PC-3 (cell line): ENCODE results near the gene SNAI3. TPM values are rescaled to one million over a fixed set of nuclear protein-coding genes. Genes with fewer than 3 reads are reported as not detected.

Source experiments
- ATAC-seq: fragments of 200-7000 bp; cut with Tn5 transposase; 2 replicates; pipeline ENCODE4 v1.9.1; 2020; ENCODE audit warnings: mild to moderate bottlenecking, moderate library complexity
- BruUV-seq: library from RNA; stranded (reverse); fragments of 400-500 nt; replicated peaks from 2 replicates; lab custom pipeline; 2021; lab: Mats Ljungman, UMichigan
- CTCF ChIA-PET: fragments of 300-600 bp; sonication (Branson Sonifier 250); formaldehyde crosslinking; loops from one replicate; lab custom pipeline; 2022; ENCODE audit warnings: antibody characterized with exemption; lab: Charles Lee
- POLR2A ChIA-PET: fragments of 300-600 bp; sonication (Branson Sonifier 250); formaldehyde crosslinking; loops from one replicate; lab custom pipeline; 2022; ENCODE audit warnings: antibody characterized with exemption; ENCODE audit not compliant: unreplicated experiment; lab: Charles Lee
- DNase-seq: peaks from one replicate; pipeline ENCODE4 v3.0.0-alpha.2; 2015
- H2AFZ ChIP-seq: fragments of 300-600 bp; sonication (generic); 2 replicates; pipeline ENCODE4 v1.6.0; 2016; ENCODE audit warnings: antibody characterized with exemption, low read length
- H3F3A ChIP-seq: fragments of 300-600 bp; sonication (generic); one replicate; pipeline ENCODE4 v1.6.0; 2017; ENCODE audit warnings: antibody characterized with exemption, low read length, control low read depth, mild to moderate bottlenecking; ENCODE audit not compliant: unreplicated experiment
- H3K27ac ChIP-seq: fragments of 300-600 bp; sonication (generic); 2 replicates; pipeline ENCODE4 v1.5.1; 2016; ENCODE audit warnings: mild to moderate bottlenecking, low read length
- H3K27me3 ChIP-seq: fragments of 300-600 bp; sonication (generic); 2 replicates; pipeline ENCODE4 v1.6.1; 2016; ENCODE audit warnings: low read length, mixed read lengths
- H3K36me3 ChIP-seq: fragments of 300-600 bp; sonication (generic); 2 replicates; pipeline ENCODE4 v1.6.1; 2016; ENCODE audit warnings: low read depth, mixed run types, low read length, mixed read lengths
- H3K4me1 ChIP-seq: fragments of 300-600 bp; sonication (generic); 2 replicates; pipeline ENCODE4 v1.5.1; 2016; ENCODE audit warnings: low read length; ENCODE audit not compliant: insufficient read depth
- H3K4me2 ChIP-seq: fragments of 300-600 bp; sonication (generic); 2 replicates; pipeline ENCODE4 v1.6.0; 2016; ENCODE audit warnings: low read length
- H3K4me3 ChIP-seq: fragments of 300-600 bp; sonication (generic); 2 replicates; pipeline ENCODE4 v1.5.1; 2016; ENCODE audit warnings: mild to moderate bottlenecking, low read length, mixed read lengths
- H3K79me2 ChIP-seq: fragments of 300-600 bp; sonication (generic); 2 replicates; pipeline ENCODE4 v1.6.1; 2017; ENCODE audit warnings: low read length, mixed read lengths
- H3K9ac ChIP-seq: fragments of 300-600 bp; sonication (generic); 2 replicates; pipeline ENCODE4 v1.6.0; 2016; ENCODE audit warnings: mild to moderate bottlenecking, low read length
- H3K9me2 ChIP-seq: fragments of 300-600 bp; sonication (generic); replicated peaks from 2 replicates; pipeline ENCODE4 v1.6.1; 2016; ENCODE audit warnings: mixed run types, low read length, mixed read lengths
- H3K9me3 ChIP-seq: fragments of 300-600 bp; sonication (generic); 2 replicates; pipeline ENCODE4 v1.6.1; 2016; ENCODE audit warnings: low read length, mixed read lengths
- H4K20me1 ChIP-seq: fragments of 300-600 bp; sonication (generic); 2 replicates; pipeline ENCODE4 v1.6.1; 2016; ENCODE audit warnings: low read length, mixed read lengths
- EZH2 ChIP-seq: fragments of 300-600 bp; sonication (generic); IDR thresholded peaks from one replicate; pipeline ENCODE4 v1.6.1; 2017; ENCODE audit warnings: antibody characterized with exemption, mild to moderate bottlenecking, low read length; ENCODE audit not compliant: unreplicated experiment
- EZH2phosphoT487 ChIP-seq: fragments of 300-600 bp; sonication (generic); IDR thresholded peaks from 2 replicates; pipeline ENCODE4 v1.6.1; 2018; ENCODE audit warnings: mild to moderate bottlenecking, antibody characterized with exemption, low read length, borderline replicate concordance
- intact Hi-C: fragments of 100-400 bp; cut with micrococcal nuclease; formaldehyde crosslinking; loops from 2 replicates; pipeline ENCODE4 v1.9.0; 2023
- total RNA-seq: library from RNA; depleted of rRNA; stranded (reverse); fragments of >200 nt; gene quantifications from 2 replicates; pipeline ENCODE4 v1.2.3, GENCODE V29; 2014
- TF ChIP-seq, protein P1 (sequence below): fragments of 300-600 bp; sonication (generic); conservative IDR thresholded peaks from 2 replicates; pipeline ENCODE4 v1.5.1; 2017; ENCODE audit warnings: antibody characterized with exemption, low read depth, mild to moderate bottlenecking, low read length

SNAI3 gene
- total RNA-seq, 1 experiment from 2014 or later: 0.22 TPM

DNA sequence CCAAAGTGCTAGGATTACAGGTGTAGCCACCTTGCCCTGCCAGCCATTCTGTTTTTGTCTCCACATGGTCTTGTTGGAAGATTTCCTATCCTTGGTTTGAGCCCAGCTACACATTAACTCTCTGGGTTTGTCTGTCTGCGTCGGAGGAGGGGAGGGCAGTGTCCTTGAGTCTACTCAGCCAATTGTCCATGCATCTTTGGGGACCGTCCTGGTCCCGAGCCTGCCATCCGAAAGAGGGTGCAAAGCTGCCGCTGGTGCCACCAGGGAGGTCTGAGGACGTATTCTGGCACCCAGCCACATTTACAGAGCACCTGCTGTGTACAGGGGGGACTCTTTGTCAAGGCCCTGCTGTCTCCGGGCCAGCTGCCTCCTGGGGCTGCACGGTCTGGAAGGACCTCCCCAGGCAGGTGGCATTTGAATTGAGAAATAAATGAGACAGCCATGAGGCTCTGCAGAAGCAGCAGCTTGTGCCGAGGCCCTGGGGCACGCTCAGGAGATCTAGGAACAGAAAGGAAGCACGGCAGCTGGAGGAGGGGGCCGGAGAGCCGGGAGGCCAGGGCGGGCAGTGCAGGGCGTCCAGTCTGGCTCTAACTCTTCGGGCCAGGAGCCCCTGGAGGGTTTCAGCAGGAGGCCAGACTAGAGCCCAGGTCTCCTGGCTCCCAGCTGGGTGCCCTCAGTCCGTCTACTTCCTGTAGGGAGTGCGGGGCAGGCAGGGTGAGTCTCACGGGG is 36.9 kb downstream of the SNAI3 start:
- intact Hi-C loops: no loop called here
- TF ChIP-seq, protein P1, sequence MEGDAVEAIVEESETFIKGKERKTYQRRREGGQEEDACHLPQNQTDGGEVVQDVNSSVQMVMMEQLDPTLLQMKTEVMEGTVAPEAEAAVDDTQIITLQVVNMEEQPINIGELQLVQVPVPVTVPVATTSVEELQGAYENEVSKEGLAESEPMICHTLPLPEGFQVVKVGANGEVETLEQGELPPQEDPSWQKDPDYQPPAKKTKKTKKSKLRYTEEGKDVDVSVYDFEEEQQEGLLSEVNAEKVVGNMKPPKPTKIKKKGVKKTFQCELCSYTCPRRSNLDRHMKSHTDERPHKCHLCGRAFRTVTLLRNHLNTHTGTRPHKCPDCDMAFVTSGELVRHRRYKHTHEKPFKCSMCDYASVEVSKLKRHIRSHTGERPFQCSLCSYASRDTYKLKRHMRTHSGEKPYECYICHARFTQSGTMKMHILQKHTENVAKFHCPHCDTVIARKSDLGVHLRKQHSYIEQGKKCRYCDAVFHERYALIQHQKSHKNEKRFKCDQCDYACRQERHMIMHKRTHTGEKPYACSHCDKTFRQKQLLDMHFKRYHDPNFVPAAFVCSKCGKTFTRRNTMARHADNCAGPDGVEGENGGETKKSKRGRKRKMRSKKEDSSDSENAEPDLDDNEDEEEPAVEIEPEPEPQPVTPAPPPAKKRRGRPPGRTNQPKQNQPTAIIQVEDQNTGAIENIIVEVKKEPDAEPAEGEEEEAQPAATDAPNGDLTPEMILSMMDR: no peak
- TF ChIP-seq EZH2: no peak
- no peak for TF ChIP-seq EZH2phosphoT487
- DNase-seq (no peak), ATAC-seq (no peak)
- Histone ChIP-seq H3K79me2 (no peaks in the 10 kb centered on the region), H2AFZ (no peak overlapping the region), H3K27me3 (no peaks in the 10 kb centered on the region), H3F3A (no peaks in the 10 kb centered on the region), H3K4me2 (no peak overlapping the region), H3K9me3 (no peaks in the 10 kb centered on the region), H3K9ac (no peak overlapping the region), H3K9me2 (no peaks in the 10 kb centered on the region), H3K27ac (no peak overlapping the region), H3K4me3 (no peak overlapping the region), H3K4me1 (no peaks in the 10 kb centered on the region), H4K20me1 (no peaks in the 10 kb centered on the region), H3K36me3 (no peaks in the 10 kb centered on the region)
- BruUV-seq: no TSS peak
- ChIA-PET CTCF (no interaction called here), POLR2A (no interaction called here)

DNA sequence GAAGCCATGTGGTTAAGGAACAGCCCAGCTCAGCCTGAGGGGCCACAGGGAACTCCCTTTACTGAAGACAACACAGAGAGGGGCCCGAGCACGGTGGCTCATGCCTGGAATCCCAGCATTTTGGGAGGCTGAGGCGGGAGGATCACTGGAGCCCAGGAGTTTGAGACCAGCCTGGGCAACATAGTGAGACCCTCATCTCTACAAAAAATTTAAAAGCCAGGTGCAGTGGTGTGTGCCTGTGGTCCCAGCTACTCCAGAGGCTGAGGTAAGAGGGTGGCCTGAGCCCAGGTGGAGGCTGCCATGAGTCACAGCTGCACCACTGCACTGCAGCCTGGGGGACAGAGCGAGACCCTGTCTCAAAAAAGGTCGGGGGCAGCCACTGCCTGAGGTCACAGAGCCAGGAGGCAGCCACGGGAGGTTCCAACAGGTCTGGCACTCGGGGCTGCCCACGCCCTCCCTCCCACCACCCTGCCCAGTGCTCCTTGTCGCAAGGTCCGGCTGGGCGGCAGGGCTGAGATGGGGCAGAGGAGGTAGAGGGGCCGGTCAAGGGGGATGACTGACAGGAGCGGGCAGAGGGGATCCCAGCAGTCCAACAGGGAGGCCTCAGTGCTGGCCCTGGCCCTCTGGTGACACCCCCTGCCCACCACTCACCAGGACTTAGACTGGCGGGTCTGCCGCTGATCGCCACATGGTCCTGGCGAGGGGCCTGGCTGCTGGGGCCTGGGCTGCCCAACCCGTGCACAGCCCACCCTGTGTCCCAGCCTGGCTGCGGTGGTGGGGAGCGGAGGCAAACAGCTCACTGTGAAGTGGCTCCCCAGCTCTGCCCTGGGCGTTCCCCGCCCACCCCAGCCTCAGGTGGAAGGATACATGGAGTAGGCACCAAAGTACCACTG is 38.9 kb downstream of the SNAI3 start:
- H4K20me1 ChIP-seq: no peaks in the 10 kb centered on the region
- H3K27me3 ChIP-seq: no peaks in the 10 kb centered on the region
- H3K9me3 ChIP-seq: no peaks in the 10 kb centered on the region
- TF ChIP-seq EZH2: no peak
- TF ChIP-seq EZH2phosphoT487: no peak
- no peak overlapping the region for H3K4me2 ChIP-seq
- H3K27ac ChIP-seq: no peak overlapping the region
- no peak overlapping the region for H3K9ac ChIP-seq
- ATAC-seq (no peak), DNase-seq (no peak)
- CTCF ChIA-PET: no interaction called here
- POLR2A ChIA-PET: no interaction called here
- H3F3A ChIP-seq: no peaks in the 10 kb centered on the region
- no peak overlapping the region for H2AFZ ChIP-seq
- H3K9me2 ChIP-seq: no peaks in the 10 kb centered on the region
- no peaks in the 10 kb centered on the region for H3K79me2 ChIP-seq
- no TSS peak for BruUV-seq
- no peaks in the 10 kb centered on the region for H3K36me3 ChIP-seq
- H3K4me3 ChIP-seq: no peak overlapping the region
- intact Hi-C loops: no loop called here
- H3K4me1 ChIP-seq: no peaks in the 10 kb centered on the region

DNA sequence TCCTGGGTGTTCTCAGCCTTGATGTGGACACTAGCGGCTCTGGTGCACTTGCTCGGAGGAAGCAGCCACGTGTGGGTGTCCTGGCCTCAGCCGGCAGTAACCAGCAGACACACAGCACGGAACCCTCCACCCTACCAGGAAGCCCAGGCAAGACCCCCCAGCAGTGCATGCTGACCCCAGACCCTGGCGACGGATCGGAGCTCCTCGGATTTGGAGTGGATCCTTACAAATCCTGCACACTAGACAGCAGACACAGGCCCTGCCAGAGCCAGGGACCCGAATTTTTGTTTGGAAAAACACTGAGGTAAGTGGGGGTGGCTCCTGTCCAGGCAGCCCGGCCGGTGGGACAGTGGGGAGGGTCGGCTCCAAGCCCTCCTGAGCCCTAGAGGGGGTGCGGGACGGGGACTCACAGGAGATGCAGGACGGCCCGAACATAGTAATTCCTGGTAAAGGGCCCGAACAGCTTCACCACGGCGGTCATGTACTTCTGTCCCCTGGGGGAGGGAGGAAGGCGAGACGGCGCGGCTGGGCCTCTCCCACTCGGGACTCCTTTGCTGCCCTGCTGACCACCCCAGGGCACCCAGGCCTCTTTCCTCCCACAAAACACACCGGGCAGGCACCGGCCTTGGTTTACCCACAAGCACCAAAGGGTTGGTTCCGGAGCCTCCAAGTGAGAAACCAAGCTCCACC is 39.8 kb downstream of the SNAI3 start:
- no peaks in the 10 kb centered on the region for H3K36me3 ChIP-seq
- no peaks in the 10 kb centered on the region for H3K9me3 ChIP-seq
- intact Hi-C loops: no loop called here
- no peak overlapping the region for H3K9ac ChIP-seq
- no peaks in the 10 kb centered on the region for H3F3A ChIP-seq
- no peak for TF ChIP-seq EZH2
- TF ChIP-seq EZH2phosphoT487: no peak
- TF ChIP-seq, protein P1: no peak
- DNase-seq: no peak
- ATAC-seq: no peak
- CTCF ChIA-PET: no interaction called here
- no peaks in the 10 kb centered on the region for H3K27me3 ChIP-seq
- H4K20me1 ChIP-seq: no peaks in the 10 kb centered on the region
- H3K79me2 ChIP-seq: no peaks in the 10 kb centered on the region
- no peak overlapping the region for H3K4me3 ChIP-seq
- H3K4me1 ChIP-seq: no peaks in the 10 kb centered on the region
- no TSS peak for BruUV-seq
- no peak overlapping the region for H3K4me2 ChIP-seq
- no peak overlapping the region for H2AFZ ChIP-seq
- H3K27ac ChIP-seq: no peak overlapping the region
- POLR2A ChIA-PET: no interaction called here
- H3K9me2 ChIP-seq: no peaks in the 10 kb centered on the region
